Measurements from ENCODE around the gene MACROD1. TPM values are rescaled to one million over a fixed set of nuclear protein-coding genes. Genes with fewer than 3 reads are reported as not detected.
A peak's percentile ranks its signal among the peaks of the same experiment; 100 is the strongest.

Gene MACROD1
- total RNA-seq: 16.6 TPM
- 9.7 TPM for polyA plus RNA-seq
- long read RNA-seq, donor 1: 0 reads
- long read RNA-seq, donor 2: 0 reads
- long read RNA-seq, donor 3, partial matches to known transcripts: 0 of 3 reads
- long read RNA-seq, donor 3, other reads (novel, unspliced or antisense): 0 of 3 reads
- long read RNA-seq, donor 4, partial matches to known transcripts: 27 of 28 reads
- long read RNA-seq, donor 4, other reads (novel, unspliced or antisense): 0 of 28 reads
- long read RNA-seq, donor 5, partial matches to known transcripts: 148 of 151 reads
- long read RNA-seq, donor 5, other reads (novel, unspliced or antisense): 0 of 151 reads
- long read RNA-seq, donor 6, partial matches to known transcripts: 0 of 1 reads
- long read RNA-seq, donor 6, other reads (novel, unspliced or antisense): 0 of 1 reads
- long read RNA-seq, donor 7, partial matches to known transcripts: 0 of 1 reads
- long read RNA-seq, donor 7, other reads (novel, unspliced or antisense): 0 of 1 reads
- long read RNA-seq, donor 8, partial matches to known transcripts: 0 of 1 reads
- long read RNA-seq, donor 8, other reads (novel, unspliced or antisense): 0 of 1 reads
- long read RNA-seq, donor 9, partial matches to known transcripts: 0 of 4 reads
- long read RNA-seq, donor 9, other reads (novel, unspliced or antisense): 0 of 4 reads
- long read RNA-seq, donor 10, partial matches to known transcripts: 0 of 4 reads
- long read RNA-seq, donor 10, other reads (novel, unspliced or antisense): 0 of 4 reads

- peak within 1 kb of the TSS; percentile 54 to 81 for H3K4me3 ChIP-seq (ENCODE audit: low read length in 2 of 2)
- H3K27ac ChIP-seq (ENCODE audit: low read depth in 1 of 2, low read length in 1 of 2): peak within 1 kb of the TSS in 1 of 2 donors; percentile 70
- H3K36me3 ChIP-seq (ENCODE audit: control insufficient read depth in 2 of 2, insufficient read depth in 2 of 2, low read length in 1 of 2): no peaks in the 10 kb centered on the region
- H3K4me1 ChIP-seq (ENCODE audit: control insufficient read depth in 2 of 2, insufficient read depth in 2 of 2, low read length in 2 of 2): peaks cover 5 to 15% of the 10 kb centered on the region in 2 donors
- WGBS: under 1% methylated on average over 92 of the region's 92 CpGs
- peak in 5 of 9 donors; percentile 64 to 86 (median 75) for DNase-seq (ENCODE audit: low read depth in 6 of 9, low spot score in 9 of 9)
- H3K27me3 ChIP-seq (ENCODE audit: control insufficient read depth in 2 of 2, insufficient read depth in 1 of 2, low read length in 1 of 2): peaks cover 0 to 4% of the 10 kb centered on the region in 2 donors
- H3K9me3 ChIP-seq (ENCODE audit: control insufficient read depth in 2 of 2, insufficient read depth in 1 of 2, low read length in 1 of 2): no peaks in the 10 kb centered on the region
These were observed at the start of gene MACROD1 for GRCh38 chr11:64165842-64166635. Gene MACROD1, minus strand, starts transcription at chr11:64166113. Its CDS starts 119 bp downstream, at chr11:64165994.

- Histone ChIP-seq H3K4me3 (ENCODE audit: low read length in 2 of 2) (no peak overlapping the region), H3K27ac (ENCODE audit: low read depth in 1 of 2, low read length in 1 of 2) (no peak overlapping the region), H3K27me3 (ENCODE audit: control insufficient read depth in 2 of 2, insufficient read depth in 1 of 2, low read length in 1 of 2) (no peaks in the 10 kb centered on the region), H3K4me1 (ENCODE audit: control insufficient read depth in 2 of 2, insufficient read depth in 2 of 2, low read length in 2 of 2) (peaks cover 5 to 28% of the 10 kb centered on the region in 2 donors), H3K9me3 (ENCODE audit: control insufficient read depth in 2 of 2, insufficient read depth in 1 of 2, low read length in 1 of 2) (peaks cover 0 to 2% of the 10 kb centered on the region in 2 donors), H3K36me3 (ENCODE audit: control insufficient read depth in 2 of 2, insufficient read depth in 2 of 2, low read length in 1 of 2) (peaks cover 47 to 67% of the 10 kb centered on the region in 2 donors)
- 95% methylated on average over 30 of the region's 30 CpGs for WGBS
- DNase-seq (ENCODE audit: low read depth in 6 of 9, low spot score in 9 of 9): no peak
These were observed 45.4 kb upstream of the MACROD1 start for GRCh38 chr11:64211181-64211872.

- Histone ChIP-seq H3K4me1 (ENCODE audit: control insufficient read depth in 2 of 2, insufficient read depth in 2 of 2, low read length in 2 of 2) (peaks cover 12 to 37% of the 10 kb centered on the region in 2 donors), H3K27ac (ENCODE audit: low read depth in 1 of 2, low read length in 1 of 2) (no peak overlapping the region), H3K9me3 (ENCODE audit: control insufficient read depth in 2 of 2, insufficient read depth in 1 of 2, low read length in 1 of 2) (peaks cover 0 to 6% of the 10 kb centered on the region in 2 donors), H3K36me3 (ENCODE audit: control insufficient read depth in 2 of 2, insufficient read depth in 2 of 2, low read length in 1 of 2) (peaks cover 44 to 62% of the 10 kb centered on the region in 2 donors), H3K4me3 (ENCODE audit: low read length in 2 of 2) (no peak overlapping the region), H3K27me3 (ENCODE audit: control insufficient read depth in 2 of 2, insufficient read depth in 1 of 2, low read length in 1 of 2) (no peaks in the 10 kb centered on the region)
- no peak for DNase-seq (ENCODE audit: low read depth in 6 of 9, low spot score in 9 of 9)
- WGBS: 98% methylated on average over 24 of the region's 24 CpGs
These were observed 44.5 kb upstream of the MACROD1 start for GRCh38 chr11:64210301-64211020.

- WGBS: 97% methylated on average over 8 of the region's 8 CpGs
- peaks cover 12 to 42% of the 10 kb centered on the region in 2 donors for H3K4me1 ChIP-seq (ENCODE audit: control insufficient read depth in 2 of 2, insufficient read depth in 2 of 2, low read length in 2 of 2)
- no peak overlapping the region for H3K4me3 ChIP-seq (ENCODE audit: low read length in 2 of 2)
- no peak for DNase-seq (ENCODE audit: low read depth in 6 of 9, low spot score in 9 of 9)
- peaks cover 38 to 62% of the 10 kb centered on the region in 2 donors for H3K36me3 ChIP-seq (ENCODE audit: control insufficient read depth in 2 of 2, insufficient read depth in 2 of 2, low read length in 1 of 2)
- no peaks in the 10 kb centered on the region for H3K27me3 ChIP-seq (ENCODE audit: control insufficient read depth in 2 of 2, insufficient read depth in 1 of 2, low read length in 1 of 2)
- no peak overlapping the region for H3K27ac ChIP-seq (ENCODE audit: low read depth in 1 of 2, low read length in 1 of 2)
- peaks cover 0 to 6% of the 10 kb centered on the region in 2 donors for H3K9me3 ChIP-seq (ENCODE audit: control insufficient read depth in 2 of 2, insufficient read depth in 1 of 2, low read length in 1 of 2)
These were observed 43.6 kb upstream of the MACROD1 start for GRCh38 chr11:64209563-64209843.

- Histone ChIP-seq H3K36me3 (ENCODE audit: control insufficient read depth in 2 of 2, insufficient read depth in 2 of 2, low read length in 1 of 2) (peaks cover 41 to 65% of the 10 kb centered on the region in 2 donors), H3K4me3 (ENCODE audit: low read length in 2 of 2) (peak overlapping the region in 1 of 2 donors; percentile 98), H3K27me3 (ENCODE audit: control insufficient read depth in 2 of 2, insufficient read depth in 1 of 2, low read length in 1 of 2) (no peaks in the 10 kb centered on the region), H3K27ac (ENCODE audit: low read depth in 1 of 2, low read length in 1 of 2) (peak overlapping the region in 1 of 2 donors; percentile 96), H3K9me3 (ENCODE audit: control insufficient read depth in 2 of 2, insufficient read depth in 1 of 2, low read length in 1 of 2) (peaks cover 0 to 6% of the 10 kb centered on the region in 2 donors), H3K4me1 (ENCODE audit: control insufficient read depth in 2 of 2, insufficient read depth in 2 of 2, low read length in 2 of 2) (peaks cover 12 to 46% of the 10 kb centered on the region in 2 donors)
- WGBS: 95% methylated on average over 18 of the region's 18 CpGs
- no peak for DNase-seq (ENCODE audit: low read depth in 6 of 9, low spot score in 9 of 9)
These were observed 43.1 kb upstream of the MACROD1 start for GRCh38 chr11:64208796-64209562.

- Histone ChIP-seq H3K4me1 (ENCODE audit: control insufficient read depth in 2 of 2, insufficient read depth in 2 of 2, low read length in 2 of 2) (peaks cover 12 to 52% of the 10 kb centered on the region in 2 donors), H3K27ac (ENCODE audit: low read depth in 1 of 2, low read length in 1 of 2) (peak overlapping the region; percentile 86 to 96), H3K9me3 (ENCODE audit: control insufficient read depth in 2 of 2, insufficient read depth in 1 of 2, low read length in 1 of 2) (peaks cover 0 to 6% of the 10 kb centered on the region in 2 donors), H3K27me3 (ENCODE audit: control insufficient read depth in 2 of 2, insufficient read depth in 1 of 2, low read length in 1 of 2) (no peaks in the 10 kb centered on the region), H3K4me3 (ENCODE audit: low read length in 2 of 2) (peak overlapping the region; percentile 70 to 98), H3K36me3 (ENCODE audit: control insufficient read depth in 2 of 2, insufficient read depth in 2 of 2, low read length in 1 of 2) (peaks cover 49 to 70% of the 10 kb centered on the region in 2 donors)
- 66% methylated on average over 23 of the region's 23 CpGs for WGBS
- DNase-seq (ENCODE audit: low read depth in 6 of 9, low spot score in 9 of 9): no peak
These were observed 42.3 kb upstream of the MACROD1 start for GRCh38 chr11:64208086-64208795.

GRCh38 chr11:64207256-64208085 is 41.6 kb upstream of the MACROD1 start:
- 3% methylated on average over 30 of the region's 30 CpGs for WGBS
- Histone ChIP-seq H3K4me1 (ENCODE audit: control insufficient read depth in 2 of 2, insufficient read depth in 2 of 2, low read length in 2 of 2) (peaks cover 12 to 52% of the 10 kb centered on the region in 2 donors), H3K9me3 (ENCODE audit: control insufficient read depth in 2 of 2, insufficient read depth in 1 of 2, low read length in 1 of 2) (peaks cover 0 to 6% of the 10 kb centered on the region in 2 donors), H3K4me3 (ENCODE audit: low read length in 2 of 2) (peak overlapping the region; percentile 70 to 98), H3K36me3 (ENCODE audit: control insufficient read depth in 2 of 2, insufficient read depth in 2 of 2, low read length in 1 of 2) (peaks cover 56 to 74% of the 10 kb centered on the region in 2 donors), H3K27ac (ENCODE audit: low read depth in 1 of 2, low read length in 1 of 2) (peak overlapping the region; percentile 86 to 96), H3K27me3 (ENCODE audit: control insufficient read depth in 2 of 2, insufficient read depth in 1 of 2, low read length in 1 of 2) (no peaks in the 10 kb centered on the region)
- DNase-seq (ENCODE audit: low read depth in 6 of 9, low spot score in 9 of 9): peak in 4 of 9 donors; percentile 81 to 91 (median 86)

Measured in thymus (tissue), 14 donors.